HEK293 (cell line): Measurements from ENCODE around the gene EME1.

Experiments used
- KLF7 ChIP-seq: fragments of 450-650 bp; formaldehyde crosslinking; IDR thresholded peaks from 2 replicates; pipeline ENCODE4 v1.5.1; 2016; ENCODE audit warnings: missing biosample characterization, missing genetic modification characterization, borderline replicate concordance
- ZEB2 ChIP-seq: fragments of 450-650 bp; formaldehyde crosslinking; IDR thresholded peaks from 2 replicates; pipeline ENCODE4 v1.5.1; 2016; ENCODE audit warnings: missing biosample characterization, missing genetic modification characterization
- ZFP37 ChIP-seq: fragments of 450-650 bp; formaldehyde crosslinking; IDR thresholded peaks from 2 replicates; pipeline ENCODE4 v1.5.1; 2016; ENCODE audit warnings: missing biosample characterization, missing genetic modification characterization
- ZFP41 ChIP-seq: fragments of 450-650 bp; formaldehyde crosslinking; IDR thresholded peaks from 2 replicates; pipeline ENCODE4 v1.5.1; 2016; ENCODE audit warnings: missing biosample characterization, missing genetic modification characterization, borderline replicate concordance
- ZNF311 ChIP-seq: fragments of 450-650 bp; formaldehyde crosslinking; IDR thresholded peaks from 2 replicates; pipeline ENCODE4 v1.5.1; 2017; ENCODE audit warnings: missing biosample characterization, missing genetic modification characterization, borderline replicate concordance
- ZNF530 ChIP-seq: fragments of 450-650 bp; formaldehyde crosslinking; IDR thresholded peaks from 2 replicates; pipeline ENCODE4 v1.5.1; 2016; ENCODE audit warnings: low read depth, missing biosample characterization, missing genetic modification characterization
- ZNF549 ChIP-seq: fragments of 450-650 bp; IDR thresholded peaks from 2 replicates; pipeline ENCODE4 v1.5.1; 2018; ENCODE audit warnings: missing biosample characterization, missing genetic modification characterization, mild to moderate bottlenecking, inconsistent platforms, moderate library complexity
- ZNF792 ChIP-seq: fragments of 450-650 bp; formaldehyde crosslinking; IDR thresholded peaks from 2 replicates; pipeline ENCODE4 v1.5.1; 2016; ENCODE audit warnings: missing biosample characterization, missing genetic modification characterization
- TF ChIP-seq, protein P1 (sequence below): fragments of 450-650 bp; formaldehyde crosslinking; IDR thresholded peaks from 2 replicates; pipeline ENCODE4 v1.5.1; 2016; ENCODE audit warnings: missing biosample characterization, missing genetic modification characterization
- TF ChIP-seq, protein P2 (sequence below): fragments of 450-650 bp; formaldehyde crosslinking; IDR thresholded peaks from 2 replicates; pipeline ENCODE4 v1.5.1; 2016; ENCODE audit warnings: missing biosample characterization, missing genetic modification characterization
- TF ChIP-seq, protein P3 (sequence below): fragments of 450-650 bp; formaldehyde crosslinking; IDR thresholded peaks from 2 replicates; pipeline ENCODE4 v1.5.1; 2016; ENCODE audit warnings: missing biosample characterization, missing genetic modification characterization

DNA sequence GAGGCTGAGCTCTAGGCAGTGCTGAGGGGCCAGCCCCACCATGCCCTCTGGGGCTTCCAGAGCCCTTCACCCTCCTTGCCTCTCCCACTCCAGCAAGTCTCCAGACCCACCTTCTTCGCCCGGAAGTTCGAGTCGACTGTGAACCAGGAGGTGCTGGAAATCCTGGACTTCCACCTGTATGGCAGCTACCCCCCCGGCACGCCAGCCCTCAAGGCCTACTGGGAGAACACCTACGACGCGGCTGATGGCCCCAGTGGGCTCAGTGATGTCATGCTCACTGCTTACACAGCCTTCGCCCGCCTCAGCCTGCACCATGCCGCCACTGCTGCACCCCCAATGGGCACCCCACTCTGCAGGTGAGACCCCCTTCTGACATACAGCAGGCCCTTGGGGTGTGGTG, 16.6 kb upstream of the EME1 start:
- no peak for TF ChIP-seq ZFP41
- no peak for TF ChIP-seq ZNF311 (tag by site-specific recombination)
- TF ChIP-seq ZNF792 (tag by site-specific recombination): no peak
- TF ChIP-seq, protein P1, sequence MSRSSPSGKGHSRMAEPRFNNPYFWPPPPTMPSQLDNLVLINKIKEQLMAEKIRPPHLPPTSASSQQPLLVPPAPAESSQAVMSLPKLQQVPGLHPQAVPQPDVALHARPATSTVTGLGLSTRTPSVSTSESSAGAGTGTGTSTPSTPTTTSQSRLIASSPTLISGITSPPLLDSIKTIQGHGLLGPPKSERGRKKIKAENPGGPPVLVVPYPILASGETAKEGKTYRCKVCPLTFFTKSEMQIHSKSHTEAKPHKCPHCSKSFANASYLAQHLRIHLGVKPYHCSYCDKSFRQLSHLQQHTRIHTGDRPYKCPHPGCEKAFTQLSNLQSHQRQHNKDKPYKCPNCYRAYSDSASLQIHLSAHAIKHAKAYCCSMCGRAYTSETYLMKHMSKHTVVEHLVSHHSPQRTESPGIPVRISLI (tag by site-specific recombination): no peak
- no peak for TF ChIP-seq ZFP37
- no peak for TF ChIP-seq ZEB2 (tag by site-specific recombination)
- TF ChIP-seq ZNF549 (tag by site-specific recombination): no peak
- TF ChIP-seq, protein P2, sequence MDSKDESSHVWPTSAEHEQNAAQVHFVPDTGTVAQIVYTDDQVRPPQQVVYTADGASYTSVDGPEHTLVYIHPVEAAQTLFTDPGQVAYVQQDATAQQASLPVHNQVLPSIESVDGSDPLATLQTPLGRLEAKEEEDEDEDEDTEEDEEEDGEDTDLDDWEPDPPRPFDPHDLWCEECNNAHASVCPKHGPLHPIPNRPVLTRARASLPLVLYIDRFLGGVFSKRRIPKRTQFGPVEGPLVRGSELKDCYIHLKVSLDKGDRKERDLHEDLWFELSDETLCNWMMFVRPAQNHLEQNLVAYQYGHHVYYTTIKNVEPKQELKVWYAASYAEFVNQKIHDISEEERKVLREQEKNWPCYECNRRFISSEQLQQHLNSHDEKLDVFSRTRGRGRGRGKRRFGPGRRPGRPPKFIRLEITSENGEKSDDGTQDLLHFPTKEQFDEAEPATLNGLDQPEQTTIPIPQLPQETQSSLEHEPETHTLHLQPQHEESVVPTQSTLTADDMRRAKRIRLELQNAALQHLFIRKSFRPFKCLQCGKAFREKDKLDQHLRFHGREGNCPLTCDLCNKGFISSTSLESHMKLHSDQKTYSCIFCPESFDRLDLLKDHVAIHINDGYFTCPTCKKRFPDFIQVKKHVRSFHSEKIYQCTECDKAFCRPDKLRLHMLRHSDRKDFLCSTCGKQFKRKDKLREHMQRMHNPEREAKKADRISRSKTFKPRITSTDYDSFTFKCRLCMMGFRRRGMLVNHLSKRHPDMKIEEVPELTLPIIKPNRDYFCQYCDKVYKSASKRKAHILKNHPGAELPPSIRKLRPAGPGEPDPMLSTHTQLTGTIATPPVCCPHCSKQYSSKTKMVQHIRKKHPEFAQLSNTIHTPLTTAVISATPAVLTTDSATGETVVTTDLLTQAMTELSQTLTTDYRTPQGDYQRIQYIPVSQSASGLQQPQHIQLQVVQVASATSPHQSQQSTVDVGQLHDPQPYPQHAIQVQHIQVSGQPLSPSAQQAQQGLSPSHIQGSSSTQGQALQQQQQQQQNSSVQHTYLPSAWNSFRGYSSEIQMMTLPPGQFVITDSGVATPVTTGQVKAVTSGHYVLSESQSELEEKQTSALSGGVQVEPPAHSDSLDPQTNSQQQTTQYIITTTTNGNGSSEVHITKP (tag by site-specific recombination): no peak
- TF ChIP-seq, protein P3, sequence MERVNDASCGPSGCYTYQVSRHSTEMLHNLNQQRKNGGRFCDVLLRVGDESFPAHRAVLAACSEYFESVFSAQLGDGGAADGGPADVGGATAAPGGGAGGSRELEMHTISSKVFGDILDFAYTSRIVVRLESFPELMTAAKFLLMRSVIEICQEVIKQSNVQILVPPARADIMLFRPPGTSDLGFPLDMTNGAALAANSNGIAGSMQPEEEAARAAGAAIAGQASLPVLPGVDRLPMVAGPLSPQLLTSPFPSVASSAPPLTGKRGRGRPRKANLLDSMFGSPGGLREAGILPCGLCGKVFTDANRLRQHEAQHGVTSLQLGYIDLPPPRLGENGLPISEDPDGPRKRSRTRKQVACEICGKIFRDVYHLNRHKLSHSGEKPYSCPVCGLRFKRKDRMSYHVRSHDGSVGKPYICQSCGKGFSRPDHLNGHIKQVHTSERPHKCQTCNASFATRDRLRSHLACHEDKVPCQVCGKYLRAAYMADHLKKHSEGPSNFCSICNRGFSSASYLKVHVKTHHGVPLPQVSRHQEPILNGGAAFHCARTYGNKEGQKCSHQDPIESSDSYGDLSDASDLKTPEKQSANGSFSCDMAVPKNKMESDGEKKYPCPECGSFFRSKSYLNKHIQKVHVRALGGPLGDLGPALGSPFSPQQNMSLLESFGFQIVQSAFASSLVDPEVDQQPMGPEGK (tag by site-specific recombination): no peak
- no peak for TF ChIP-seq KLF7 (tag by site-specific recombination)
- TF ChIP-seq ZNF530 (tag by site-specific recombination): no peak
